Upper lobe of right lung (tissue), 1 donor: Measurements from ENCODE around the gene CD37. TPM values are rescaled to one million over a fixed set of nuclear protein-coding genes. Genes with fewer than 3 reads are reported as not detected.
A peak's percentile ranks its signal among the peaks of the same experiment; 100 is the strongest.
"Not testable (repeated sequence)": the region's sequence is repeated elsewhere in the genome, so short reads cannot be mapped to it uniquely, and the experiment has no call there.

Experiments
- ATAC-seq: fragments of 200-7000 bp; cut with Tn5 transposase; one replicate; pipeline ENCODE4 v1.9.1; 2020; ENCODE audit warnings: mild to moderate bottlenecking, moderate library complexity
- DNase-seq: peaks from one replicate; pipeline ENCODE4 v3.0.0-alpha.2; 2020
- H3K27ac ChIP-seq: fragments of 200-600 bp; one replicate; pipeline ENCODE4 v1.8.0; 2022
- H3K27me3 ChIP-seq: fragments of 200-600 bp; one replicate; pipeline ENCODE4 v1.8.0; 2022; ENCODE audit warnings: mild to moderate bottlenecking
- H3K36me3 ChIP-seq: fragments of 200-600 bp; one replicate; pipeline ENCODE4 v1.8.0; 2022
- H3K4me1 ChIP-seq: fragments of 200-600 bp; one replicate; pipeline ENCODE4 v1.8.0; 2022
- H3K4me3 ChIP-seq: fragments of 200-600 bp; one replicate; pipeline ENCODE4 v1.8.0; 2022; ENCODE audit warnings: mild to moderate bottlenecking
- H3K9me3 ChIP-seq: fragments of 200-600 bp; one replicate; pipeline ENCODE4 v1.8.0; 2022
- intact Hi-C: fragments of 100-400 bp; cut with DNase I; formaldehyde crosslinking; loops from one replicate; pipeline ENCODE4 v1.11.0; 2022
- total RNA-seq: library from RNA; stranded (reverse); fragmentation: NEBNext Ultra II Directional; extraction: Animal tissue kit (Norgen Biotek cat#: 25700); gene quantifications from one replicate; pipeline ENCODE4 v1.2.1, GENCODE V29; 2021
- TF ChIP-seq, protein P1 (sequence below): fragments of 200-600 bp; IDR thresholded peaks from one replicate; pipeline ENCODE4 v1.8.0; 2022; ENCODE audit warnings: antibody characterized with exemption
- donor health status: DM: no; HTN: yes; CAD: no; lungs with severe emphysema.

CD37 gene
- total RNA-seq, 1 donor from 2014 or later = 101 TPM

DNA sequence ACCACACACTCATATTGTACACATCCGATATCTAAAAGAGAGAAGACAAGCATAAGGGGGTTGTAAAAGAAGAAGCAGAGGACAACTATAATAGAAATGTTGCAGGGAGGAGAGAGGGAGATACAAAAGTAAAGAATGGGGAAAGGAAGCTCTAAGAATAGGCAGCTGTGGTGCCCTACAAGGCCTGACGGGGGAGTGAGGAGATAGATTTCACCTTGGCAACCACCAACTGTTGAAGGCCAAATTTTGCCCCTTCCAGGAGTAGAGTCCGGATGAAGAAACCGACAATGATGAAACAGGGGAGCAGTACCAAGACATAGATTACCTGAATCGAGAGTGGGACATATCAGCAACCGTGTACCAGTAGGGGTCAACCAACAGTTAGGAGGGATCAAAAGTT is 26.1 kb upstream of the CD37 start:
- DNase-seq (no peak), ATAC-seq (no peak)
- Histone ChIP-seq H3K4me3 (no peak overlapping the region), H3K27me3 (no peaks in the 10 kb centered on the region), H3K4me1 (no peaks in the 10 kb centered on the region), H3K27ac (no peak overlapping the region), H3K36me3 (peaks cover 9% of the 10 kb centered on the region), H3K9me3 (no peaks in the 10 kb centered on the region)
- TF ChIP-seq, protein P1, sequence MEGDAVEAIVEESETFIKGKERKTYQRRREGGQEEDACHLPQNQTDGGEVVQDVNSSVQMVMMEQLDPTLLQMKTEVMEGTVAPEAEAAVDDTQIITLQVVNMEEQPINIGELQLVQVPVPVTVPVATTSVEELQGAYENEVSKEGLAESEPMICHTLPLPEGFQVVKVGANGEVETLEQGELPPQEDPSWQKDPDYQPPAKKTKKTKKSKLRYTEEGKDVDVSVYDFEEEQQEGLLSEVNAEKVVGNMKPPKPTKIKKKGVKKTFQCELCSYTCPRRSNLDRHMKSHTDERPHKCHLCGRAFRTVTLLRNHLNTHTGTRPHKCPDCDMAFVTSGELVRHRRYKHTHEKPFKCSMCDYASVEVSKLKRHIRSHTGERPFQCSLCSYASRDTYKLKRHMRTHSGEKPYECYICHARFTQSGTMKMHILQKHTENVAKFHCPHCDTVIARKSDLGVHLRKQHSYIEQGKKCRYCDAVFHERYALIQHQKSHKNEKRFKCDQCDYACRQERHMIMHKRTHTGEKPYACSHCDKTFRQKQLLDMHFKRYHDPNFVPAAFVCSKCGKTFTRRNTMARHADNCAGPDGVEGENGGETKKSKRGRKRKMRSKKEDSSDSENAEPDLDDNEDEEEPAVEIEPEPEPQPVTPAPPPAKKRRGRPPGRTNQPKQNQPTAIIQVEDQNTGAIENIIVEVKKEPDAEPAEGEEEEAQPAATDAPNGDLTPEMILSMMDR = no peak
- intact Hi-C loops = no loop called here

DNA sequence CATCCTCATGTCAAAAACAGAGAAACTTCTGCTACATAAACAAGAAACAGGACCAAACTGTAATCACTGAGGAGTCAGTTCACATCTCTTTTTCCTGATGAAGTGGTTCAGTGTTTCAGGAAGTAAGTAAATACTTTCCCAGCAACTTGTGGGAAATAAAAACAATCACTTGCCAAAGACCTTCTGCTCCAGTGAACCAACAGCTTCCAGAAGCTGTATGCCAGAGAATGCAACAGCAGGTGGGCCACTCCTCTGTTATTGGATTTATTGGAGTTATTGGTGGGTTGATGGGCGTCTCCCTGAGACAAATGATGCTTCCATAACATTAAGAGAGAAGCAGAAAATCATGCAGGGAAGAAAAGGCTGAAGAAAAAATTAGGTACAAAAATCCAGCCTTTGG is 20.1 kb upstream of the CD37 start:
- TF ChIP-seq, protein P1 = no peak
- no peaks in the 10 kb centered on the region for H3K4me1 ChIP-seq
- intact Hi-C loops = no loop called here
- ATAC-seq = no peak
- H3K4me3 ChIP-seq = no peak overlapping the region
- H3K27me3 ChIP-seq = no peaks in the 10 kb centered on the region
- peaks cover 6% of the 10 kb centered on the region for H3K9me3 ChIP-seq
- peaks cover 8% of the 10 kb centered on the region for H3K36me3 ChIP-seq
- H3K27ac ChIP-seq = no peak overlapping the region
- DNase-seq = no peak

GRCh38 chr19:49316284-49316683 is 18.9 kb upstream of the CD37 start:
- no peak overlapping the region for H3K27ac ChIP-seq
- peaks cover 6% of the 10 kb centered on the region for H3K9me3 ChIP-seq
- H3K4me3 ChIP-seq = no peak overlapping the region
- no peak for DNase-seq
- H3K4me1 ChIP-seq = no peaks in the 10 kb centered on the region
- H3K27me3 ChIP-seq = no peaks in the 10 kb centered on the region
- TF ChIP-seq, protein P1 = no peak
- H3K36me3 ChIP-seq = no peaks in the 10 kb centered on the region
- intact Hi-C loops = no loop called here
- no peak for ATAC-seq

GRCh38 chr19:49318296-49318695 is 16.9 kb upstream of the CD37 start:
- Histone ChIP-seq H3K27ac (no peak overlapping the region), H3K4me3 (no peak overlapping the region), H3K27me3 (no peaks in the 10 kb centered on the region), H3K36me3 (no peaks in the 10 kb centered on the region), H3K4me1 (no peaks in the 10 kb centered on the region), H3K9me3 (peaks cover 10% of the 10 kb centered on the region)
- intact Hi-C loops = no loop called here
- TF ChIP-seq, protein P1 = no peak
- DNase-seq = no peak
- ATAC-seq = no peak

DNA sequence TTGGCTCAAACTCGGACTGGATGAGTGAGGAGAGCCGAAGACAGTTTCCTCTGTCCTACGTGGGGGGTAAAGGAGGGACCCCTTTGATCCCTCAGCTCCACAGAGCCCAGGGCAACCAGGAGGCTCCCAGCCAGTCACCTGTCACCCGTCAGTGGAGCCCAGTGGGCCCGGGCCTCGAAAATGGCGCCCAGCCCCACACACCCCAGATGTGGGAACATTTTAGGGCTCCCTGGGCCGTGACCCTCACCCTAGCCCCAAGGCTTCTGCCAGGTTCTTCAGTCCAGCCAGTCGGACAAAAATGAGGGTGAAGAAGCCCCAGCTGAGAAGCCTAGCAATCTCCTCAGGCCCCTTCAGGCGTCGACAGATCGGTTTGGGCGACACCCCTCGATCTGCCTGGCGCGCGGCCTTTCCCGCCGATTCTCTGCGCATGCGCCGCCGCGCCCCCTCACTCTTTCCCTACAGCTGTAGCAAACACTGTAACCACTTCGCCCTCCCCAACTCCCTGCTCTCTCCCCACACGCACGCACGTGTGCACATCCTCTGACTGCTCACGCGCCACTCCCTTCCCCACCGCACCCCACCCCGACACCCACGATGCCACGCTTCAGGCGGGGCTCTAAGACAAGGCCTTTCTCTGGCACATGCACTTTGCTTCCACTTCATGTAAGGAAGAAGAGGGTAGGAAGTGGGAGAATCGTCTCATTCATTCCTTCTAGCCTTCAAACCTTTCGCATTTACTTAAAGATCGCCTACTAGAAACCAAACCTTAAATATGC is 10.2 kb upstream of the CD37 start, which contains the start of gene SLC6A16:
SLC6A16 (minus strand) TSS at position 391 of the 776 bp plus-strand sequence. CDS start 13,844 bp downstream, outside the sequence.
- H3K9me3 ChIP-seq = peaks cover 4% of the 10 kb centered on the region
- DNase-seq = peak; percentile 52
- no peaks in the 10 kb centered on the region for H3K36me3 ChIP-seq
- intact Hi-C loops = no loop called here
- TF ChIP-seq, protein P1 = no peak
- H3K4me3 ChIP-seq = no peak within 1 kb of the TSS
- no peaks in the 10 kb centered on the region for H3K27me3 ChIP-seq
- H3K4me1 ChIP-seq = no peaks in the 10 kb centered on the region
- no peak within 1 kb of the TSS for H3K27ac ChIP-seq
- peak; percentile 10 for ATAC-seq

DNA sequence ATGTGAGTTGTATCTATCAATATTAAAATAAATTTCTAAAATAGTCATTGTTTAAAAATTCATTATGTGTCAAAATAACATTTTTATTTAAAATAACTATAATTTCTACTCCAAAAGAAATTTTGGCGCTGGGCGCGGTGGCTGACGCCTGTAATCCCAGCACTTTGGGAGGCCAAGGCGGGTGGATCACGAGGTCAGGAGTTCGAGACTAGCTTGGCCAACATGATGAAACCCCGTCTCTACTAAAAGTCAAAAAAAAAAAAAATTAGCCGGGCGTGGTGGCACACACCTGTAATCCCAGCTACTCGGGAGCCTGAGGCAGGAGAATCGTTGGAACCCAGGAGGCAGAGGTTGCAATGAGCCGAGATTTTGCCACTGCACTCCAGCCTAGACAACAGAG is 9.4 kb upstream of the CD37 start:
- H3K27ac ChIP-seq, DNase-seq, intact Hi-C loops, H3K4me3 ChIP-seq, H3K27me3 ChIP-seq, H3K36me3 ChIP-seq, ATAC-seq, H3K4me1 ChIP-seq, H3K9me3 ChIP-seq: not testable (repeated sequence)
